Measurements from ENCODE around the gene PTPN21. TPM values are rescaled to one million over a fixed set of nuclear protein-coding genes. Genes with fewer than 3 reads are reported as not detected.

Gene PTPN21
- total and polyA plus RNA-seq, 2 of the 13 experiments (the other 11 are each of a cell fraction or from before 2014, with no cell fraction given), result 2.0 to 3.7 TPM

DNA sequence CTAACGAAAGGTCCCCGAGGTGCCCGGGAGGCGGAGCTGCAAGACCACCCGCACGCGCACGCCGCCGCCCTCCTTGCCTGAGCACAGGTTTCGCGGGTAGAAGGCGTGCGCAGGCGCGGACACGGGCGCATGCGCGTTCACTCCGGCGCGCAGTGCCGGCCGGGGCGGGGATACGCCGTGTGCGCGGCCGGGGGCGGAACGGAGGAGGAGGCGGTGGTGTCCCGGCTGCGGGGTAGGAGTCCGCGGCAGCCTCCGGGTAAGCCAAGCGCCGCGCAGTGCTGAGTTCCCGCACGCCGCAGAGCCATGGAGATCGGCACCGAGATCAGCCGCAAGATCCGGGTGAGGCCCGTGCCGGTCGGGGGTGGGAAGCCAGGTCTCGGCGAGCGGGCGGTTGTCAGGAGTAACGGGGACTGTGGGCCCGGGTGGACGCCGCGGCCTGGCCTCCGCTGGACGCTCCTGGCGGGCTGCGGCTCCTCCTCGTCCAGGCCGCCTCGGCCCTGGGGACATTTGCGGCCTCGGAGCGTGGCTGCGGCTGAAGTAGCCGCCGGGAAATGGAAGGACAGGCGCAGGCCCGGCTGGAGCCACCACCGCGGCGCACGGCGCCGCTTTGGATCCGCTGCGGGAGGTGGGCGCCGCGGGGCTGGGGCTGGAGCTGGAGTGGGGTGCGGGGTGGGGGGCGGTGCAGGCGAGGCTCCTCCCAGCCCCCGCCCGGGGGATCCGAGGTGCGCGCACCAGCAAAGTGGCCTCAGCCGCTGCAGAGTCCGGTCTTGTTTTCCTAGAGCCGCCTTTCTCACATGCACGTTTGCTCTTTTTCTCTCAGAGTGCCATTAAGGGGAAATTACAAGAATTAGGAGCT is 8.3 kb upstream of the PTPN21 start, which contains the start of gene ZC3H14 (continued):
- TF ChIP-seq ZNF543 (CRISPR knock-in tag; IDR thresholded peaks at IDR 0.05) (0 out of 2 replicates have a peak, but pooled peaks have one; percentile 70), KDM4B (CRISPR knock-in tag; IDR thresholded peaks at IDR 0.05) (0 out of 2 replicates have a peak, but pooled peaks have one; percentile 15), SMC3 (IDR thresholded peaks at IDR 0.05; ENCODE audit: low read length) (no peak), ZNF337 (CRISPR knock-in tag; IDR thresholded peaks at IDR 0.05; ENCODE audit: borderline replicate concordance, low read depth) (no peak), CENPX (CRISPR knock-in tag; IDR thresholded peaks at IDR 0.05) (no peak), CBFB (CRISPR knock-in tag; IDR thresholded peaks at IDR 0.05) (no peak; the same call in none of the 2 replicates), ZZZ3 (CRISPR knock-in tag; IDR thresholded peaks at IDR 0.05; ENCODE audit: borderline replicate concordance) (0 out of 2 replicates have a peak, but pooled peaks have one; percentile 65), MEF2D (CRISPR knock-in tag; IDR thresholded peaks at IDR 0.05) (no peak), HDAC6 (IDR thresholded peaks at IDR 0.05; ENCODE audit: low read depth, low read length) (no peak)
- TF ChIP-seq, protein P1, sequence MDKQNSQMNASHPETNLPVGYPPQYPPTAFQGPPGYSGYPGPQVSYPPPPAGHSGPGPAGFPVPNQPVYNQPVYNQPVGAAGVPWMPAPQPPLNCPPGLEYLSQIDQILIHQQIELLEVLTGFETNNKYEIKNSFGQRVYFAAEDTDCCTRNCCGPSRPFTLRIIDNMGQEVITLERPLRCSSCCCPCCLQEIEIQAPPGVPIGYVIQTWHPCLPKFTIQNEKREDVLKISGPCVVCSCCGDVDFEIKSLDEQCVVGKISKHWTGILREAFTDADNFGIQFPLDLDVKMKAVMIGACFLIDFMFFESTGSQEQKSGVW (CRISPR knock-in tag; IDR thresholded peaks at IDR 0.05; ENCODE audit: borderline replicate concordance), result no peak
- TF ChIP-seq, protein P2, sequence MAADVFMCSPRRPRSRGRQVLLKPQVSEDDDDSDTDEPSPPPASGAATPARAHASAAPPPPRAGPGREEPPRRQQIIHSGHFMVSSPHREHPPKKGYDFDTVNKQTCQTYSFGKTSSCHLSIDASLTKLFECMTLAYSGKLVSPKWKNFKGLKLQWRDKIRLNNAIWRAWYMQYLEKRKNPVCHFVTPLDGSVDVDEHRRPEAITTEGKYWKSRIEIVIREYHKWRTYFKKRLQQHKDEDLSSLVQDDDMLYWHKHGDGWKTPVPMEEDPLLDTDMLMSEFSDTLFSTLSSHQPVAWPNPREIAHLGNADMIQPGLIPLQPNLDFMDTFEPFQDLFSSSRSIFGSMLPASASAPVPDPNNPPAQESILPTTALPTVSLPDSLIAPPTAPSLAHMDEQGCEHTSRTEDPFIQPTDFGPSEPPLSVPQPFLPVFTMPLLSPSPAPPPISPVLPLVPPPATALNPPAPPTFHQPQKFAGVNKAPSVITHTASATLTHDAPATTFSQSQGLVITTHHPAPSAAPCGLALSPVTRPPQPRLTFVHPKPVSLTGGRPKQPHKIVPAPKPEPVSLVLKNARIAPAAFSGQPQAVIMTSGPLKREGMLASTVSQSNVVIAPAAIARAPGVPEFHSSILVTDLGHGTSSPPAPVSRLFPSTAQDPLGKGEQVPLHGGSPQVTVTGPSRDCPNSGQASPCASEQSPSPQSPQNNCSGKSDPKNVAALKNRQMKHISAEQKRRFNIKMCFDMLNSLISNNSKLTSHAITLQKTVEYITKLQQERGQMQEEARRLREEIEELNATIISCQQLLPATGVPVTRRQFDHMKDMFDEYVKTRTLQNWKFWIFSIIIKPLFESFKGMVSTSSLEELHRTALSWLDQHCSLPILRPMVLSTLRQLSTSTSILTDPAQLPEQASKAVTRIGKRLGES (CRISPR knock-in tag; IDR thresholded peaks at IDR 0.05; ENCODE audit: borderline replicate concordance), result no peak
- TF ChIP-seq, protein P3, sequence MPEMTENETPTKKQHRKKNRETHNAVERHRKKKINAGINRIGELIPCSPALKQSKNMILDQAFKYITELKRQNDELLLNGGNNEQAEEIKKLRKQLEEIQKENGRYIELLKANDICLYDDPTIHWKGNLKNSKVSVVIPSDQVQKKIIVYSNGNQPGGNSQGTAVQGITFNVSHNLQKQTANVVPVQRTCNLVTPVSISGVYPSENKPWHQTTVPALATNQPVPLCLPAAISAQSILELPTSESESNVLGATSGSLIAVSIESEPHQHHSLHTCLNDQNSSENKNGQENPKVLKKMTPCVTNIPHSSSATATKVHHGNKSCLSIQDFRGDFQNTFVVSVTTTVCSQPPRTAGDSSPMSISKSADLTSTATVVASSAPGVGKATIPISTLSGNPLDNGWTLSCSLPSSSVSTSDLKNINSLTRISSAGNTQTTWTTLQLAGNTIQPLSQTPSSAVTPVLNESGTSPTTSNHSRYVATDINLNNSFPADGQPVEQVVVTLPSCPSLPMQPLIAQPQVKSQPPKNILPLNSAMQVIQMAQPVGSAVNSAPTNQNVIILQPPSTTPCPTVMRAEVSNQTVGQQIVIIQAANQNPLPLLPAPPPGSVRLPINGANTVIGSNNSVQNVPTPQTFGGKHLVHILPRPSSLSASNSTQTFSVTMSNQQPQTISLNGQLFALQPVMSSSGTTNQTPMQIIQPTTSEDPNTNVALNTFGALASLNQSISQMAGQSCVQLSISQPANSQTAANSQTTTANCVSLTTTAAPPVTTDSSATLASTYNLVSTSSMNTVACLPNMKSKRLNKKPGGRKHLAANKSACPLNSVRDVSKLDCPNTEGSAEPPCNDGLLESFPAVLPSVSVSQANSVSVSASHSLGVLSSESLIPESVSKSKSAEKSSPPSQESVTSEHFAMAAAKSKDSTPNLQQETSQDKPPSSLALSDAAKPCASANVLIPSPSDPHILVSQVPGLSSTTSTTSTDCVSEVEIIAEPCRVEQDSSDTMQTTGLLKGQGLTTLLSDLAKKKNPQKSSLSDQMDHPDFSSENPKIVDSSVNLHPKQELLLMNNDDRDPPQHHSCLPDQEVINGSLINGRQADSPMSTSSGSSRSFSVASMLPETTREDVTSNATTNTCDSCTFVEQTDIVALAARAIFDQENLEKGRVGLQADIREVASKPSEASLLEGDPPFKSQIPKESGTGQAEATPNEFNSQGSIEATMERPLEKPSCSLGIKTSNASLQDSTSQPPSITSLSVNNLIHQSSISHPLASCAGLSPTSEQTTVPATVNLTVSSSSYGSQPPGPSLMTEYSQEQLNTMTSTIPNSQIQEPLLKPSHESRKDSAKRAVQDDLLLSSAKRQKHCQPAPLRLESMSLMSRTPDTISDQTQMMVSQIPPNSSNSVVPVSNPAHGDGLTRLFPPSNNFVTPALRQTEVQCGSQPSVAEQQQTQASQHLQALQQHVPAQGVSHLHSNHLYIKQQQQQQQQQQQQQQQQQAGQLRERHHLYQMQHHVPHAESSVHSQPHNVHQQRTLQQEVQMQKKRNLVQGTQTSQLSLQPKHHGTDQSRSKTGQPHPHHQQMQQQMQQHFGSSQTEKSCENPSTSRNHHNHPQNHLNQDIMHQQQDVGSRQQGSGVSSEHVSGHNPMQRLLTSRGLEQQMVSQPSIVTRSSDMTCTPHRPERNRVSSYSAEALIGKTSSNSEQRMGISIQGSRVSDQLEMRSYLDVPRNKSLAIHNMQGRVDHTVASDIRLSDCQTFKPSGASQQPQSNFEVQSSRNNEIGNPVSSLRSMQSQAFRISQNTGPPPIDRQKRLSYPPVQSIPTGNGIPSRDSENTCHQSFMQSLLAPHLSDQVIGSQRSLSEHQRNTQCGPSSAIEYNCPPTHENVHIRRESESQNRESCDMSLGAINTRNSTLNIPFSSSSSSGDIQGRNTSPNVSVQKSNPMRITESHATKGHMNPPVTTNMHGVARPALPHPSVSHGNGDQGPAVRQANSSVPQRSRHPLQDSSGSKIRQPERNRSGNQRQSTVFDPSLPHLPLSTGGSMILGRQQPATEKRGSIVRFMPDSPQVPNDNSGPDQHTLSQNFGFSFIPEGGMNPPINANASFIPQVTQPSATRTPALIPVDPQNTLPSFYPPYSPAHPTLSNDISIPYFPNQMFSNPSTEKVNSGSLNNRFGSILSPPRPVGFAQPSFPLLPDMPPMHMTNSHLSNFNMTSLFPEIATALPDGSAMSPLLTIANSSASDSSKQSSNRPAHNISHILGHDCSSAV (CRISPR knock-in tag; IDR thresholded peaks at IDR 0.05; ENCODE audit: borderline replicate concordance), result no peak
- TF ChIP-seq, protein P4, sequence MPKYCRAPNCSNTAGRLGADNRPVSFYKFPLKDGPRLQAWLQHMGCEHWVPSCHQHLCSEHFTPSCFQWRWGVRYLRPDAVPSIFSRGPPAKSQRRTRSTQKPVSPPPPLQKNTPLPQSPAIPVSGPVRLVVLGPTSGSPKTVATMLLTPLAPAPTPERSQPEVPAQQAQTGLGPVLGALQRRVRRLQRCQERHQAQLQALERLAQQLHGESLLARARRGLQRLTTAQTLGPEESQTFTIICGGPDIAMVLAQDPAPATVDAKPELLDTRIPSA (CRISPR knock-in tag; IDR thresholded peaks at IDR 0.05; ENCODE audit: borderline replicate concordance), result peak; percentile 79; the same call in 1 of the 2 replicates
- TF ChIP-seq, protein P5, sequence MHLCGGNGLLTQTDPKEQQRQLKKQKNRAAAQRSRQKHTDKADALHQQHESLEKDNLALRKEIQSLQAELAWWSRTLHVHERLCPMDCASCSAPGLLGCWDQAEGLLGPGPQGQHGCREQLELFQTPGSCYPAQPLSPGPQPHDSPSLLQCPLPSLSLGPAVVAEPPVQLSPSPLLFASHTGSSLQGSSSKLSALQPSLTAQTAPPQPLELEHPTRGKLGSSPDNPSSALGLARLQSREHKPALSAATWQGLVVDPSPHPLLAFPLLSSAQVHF (CRISPR knock-in tag; IDR thresholded peaks at IDR 0.05), result peak; percentile 95
